SU-DHL-6 (cell line): ENCODE results near the gene MXD3.

Experiments used
- H2AFZ ChIP-seq: fragments of 200-600 bp; sonication (generic); 2 replicates; pipeline ENCODE4 v1.6.1; 2014; ENCODE audit warnings: low read depth, mild to moderate bottlenecking, moderate library complexity, mixed read lengths, antibody characterized with exemption, low read length; ENCODE audit not compliant: severe bottlenecking
- H3F3A ChIP-seq: fragments of 200-600 bp; shearing (Covaris generic); 2 replicates; pipeline ENCODE4 v1.6.0; 2016; ENCODE audit warnings: antibody characterized with exemption, mild to moderate bottlenecking; ENCODE audit not compliant: insufficient read depth
- H3K27ac ChIP-seq: fragments of 200-600 bp; sonication (generic); 2 replicates; pipeline ENCODE4 v1.5.1; 2016; ENCODE audit warnings: low read depth, mild to moderate bottlenecking, low read length, moderate library complexity, mixed read lengths
- H3K27me3 ChIP-seq: fragments of 200-600 bp; sonication (generic), shearing (Covaris generic); 2 replicates; pipeline ENCODE4 v1.6.0; 2014; ENCODE audit warnings: mild to moderate bottlenecking, low read length
- H3K36me3 ChIP-seq: fragments of 200-600 bp; sonication (generic); 2 replicates; pipeline ENCODE4 v1.6.1; 2014; ENCODE audit warnings: mild to moderate bottlenecking, low read length, mixed read lengths
- H3K4me2 ChIP-seq: fragments of 300-600, 200-600 bp; shearing (Covaris generic), sonication (generic); 2 replicates; pipeline ENCODE4 v1.6.0; 2014; ENCODE audit warnings: low read length, low read depth, mild to moderate bottlenecking; ENCODE audit not compliant: poor library complexity, severe bottlenecking
- H3K4me3 ChIP-seq: fragments of 200-600 bp; sonication (generic); 2 replicates; pipeline ENCODE4 v1.5.1; 2014; ENCODE audit warnings: antibody characterized with exemption, low read length, mild to moderate bottlenecking, mixed read lengths; ENCODE audit not compliant: insufficient read depth, poor library complexity, severe bottlenecking
- H3K79me2 ChIP-seq: fragments of 200-600 bp; sonication (generic); 2 replicates; pipeline ENCODE4 v1.6.1; 2014; ENCODE audit warnings: mild to moderate bottlenecking, low read length, moderate library complexity; ENCODE audit not compliant: insufficient read depth
- H3K9ac ChIP-seq: fragments of 200-600 bp; sonication (generic); 2 replicates; pipeline ENCODE4 v1.7.0; 2014; ENCODE audit warnings: mild to moderate bottlenecking, low read length
- H3K9me2 ChIP-seq: fragments of 200-600 bp; sonication (generic); replicated peaks from 2 replicates; pipeline ENCODE4 v1.6.1; 2014; ENCODE audit warnings: low read length; ENCODE audit not compliant: insufficient read depth
- H3K9me3 ChIP-seq: fragments of 200-600 bp; sonication (generic); 2 replicates; pipeline ENCODE4 v1.6.1; 2014; ENCODE audit warnings: low read length, mixed read lengths; ENCODE audit not compliant: insufficient read depth
- H4K20me1 ChIP-seq: fragments of 200-600 bp; sonication (generic); 2 replicates; pipeline ENCODE4 v1.6.1; 2014; ENCODE audit warnings: low read depth, mild to moderate bottlenecking, antibody characterized with exemption, low read length, moderate library complexity, mixed read lengths
- CTCF ChIP-seq: fragments of 200-600 bp; sonication (generic); IDR thresholded peaks from one replicate; pipeline ENCODE4 v1.5.1; 2017; ENCODE audit warnings: antibody characterized with exemption, mild to moderate bottlenecking, low read length, moderate library complexity; ENCODE audit not compliant: insufficient read depth, poor library complexity, severe bottlenecking
- EZH2phosphoT487 ChIP-seq: fragments of 200-600 bp; sonication (generic), shearing (Covaris generic); conservative IDR thresholded peaks from 2 replicates; pipeline ENCODE4 v1.6.1; 2018; ENCODE audit warnings: mild to moderate bottlenecking, antibody characterized with exemption, low read length, moderate library complexity, mixed read lengths

MXD3 gene

DNA sequence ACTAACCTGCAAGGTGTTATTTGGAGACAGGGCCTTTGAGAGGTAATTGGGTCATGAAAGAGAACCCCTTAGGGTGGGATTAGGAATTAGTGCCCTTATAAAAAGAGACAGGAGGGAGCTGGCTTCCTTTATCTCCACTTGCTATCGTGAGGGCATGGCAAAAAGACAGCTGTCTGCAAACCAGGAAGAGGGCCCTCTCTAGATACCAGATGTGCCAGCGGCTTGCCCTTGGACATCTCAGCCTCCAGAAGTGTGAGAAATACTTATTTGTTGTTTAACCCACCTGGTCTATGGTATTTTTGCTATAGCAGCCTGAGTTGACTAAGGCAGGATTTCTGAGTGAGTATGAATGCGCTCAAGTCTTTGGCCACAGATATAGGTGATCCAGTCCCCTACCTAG lies 45.0 kb upstream of the MXD3 start:
- TF ChIP-seq CTCF, result no peak
- TF ChIP-seq EZH2phosphoT487, result no peak
- Histone ChIP-seq H3K4me3 (no peak overlapping the region), H3K9ac (0 out of 2 replicates have a peak overlapping the region, but pooled peaks have one; percentile 66), H3K79me2 (no peaks in the 10 kb centered on the region), H3K9me2 (no peaks in the 10 kb centered on the region), H3K27me3 (no peaks in the 10 kb centered on the region), H3K4me2 (peak overlapping the region; percentile 89), H3K27ac (no peak overlapping the region), H4K20me1 (no peaks in the 10 kb centered on the region), H3F3A (peaks cover 10% of the 10 kb centered on the region), H3K36me3 (no peaks in the 10 kb centered on the region), H3K9me3 (no peaks in the 10 kb centered on the region), H2AFZ (no peak overlapping the region)

DNA sequence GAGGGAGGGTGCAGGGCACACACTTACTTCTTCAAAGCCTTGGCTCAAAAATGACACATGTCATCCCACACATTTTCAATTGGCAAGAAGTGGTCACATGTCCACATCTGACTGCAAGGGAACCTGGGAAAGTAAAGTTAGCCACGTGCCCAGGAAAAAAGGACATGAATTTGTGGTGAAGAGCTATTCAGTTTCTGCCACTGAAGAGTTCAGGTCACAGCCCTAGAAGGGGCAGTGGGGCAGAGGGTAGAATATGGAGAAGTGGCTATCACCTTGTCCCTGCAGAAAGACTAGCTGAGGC lies 44.1 kb upstream of the MXD3 start:
- no peak overlapping the region for H3K4me2 ChIP-seq
- TF ChIP-seq CTCF, result no peak
- no peak for TF ChIP-seq EZH2phosphoT487
- H4K20me1 ChIP-seq, result no peaks in the 10 kb centered on the region; the same call in 1 of the 2 replicates
- H3K9ac ChIP-seq, result no peak overlapping the region
- no peaks in the 10 kb centered on the region for H3K9me2 ChIP-seq
- no peaks in the 10 kb centered on the region for H3K9me3 ChIP-seq
- H3F3A ChIP-seq, result peaks cover 7% of the 10 kb centered on the region
- peaks cover 5% of the 10 kb centered on the region for H3K79me2 ChIP-seq
- H2AFZ ChIP-seq, result no peak overlapping the region
- no peak overlapping the region for H3K4me3 ChIP-seq
- H3K27ac ChIP-seq, result no peak overlapping the region
- no peaks in the 10 kb centered on the region for H3K27me3 ChIP-seq
- H3K36me3 ChIP-seq, result no peaks in the 10 kb centered on the region

DNA sequence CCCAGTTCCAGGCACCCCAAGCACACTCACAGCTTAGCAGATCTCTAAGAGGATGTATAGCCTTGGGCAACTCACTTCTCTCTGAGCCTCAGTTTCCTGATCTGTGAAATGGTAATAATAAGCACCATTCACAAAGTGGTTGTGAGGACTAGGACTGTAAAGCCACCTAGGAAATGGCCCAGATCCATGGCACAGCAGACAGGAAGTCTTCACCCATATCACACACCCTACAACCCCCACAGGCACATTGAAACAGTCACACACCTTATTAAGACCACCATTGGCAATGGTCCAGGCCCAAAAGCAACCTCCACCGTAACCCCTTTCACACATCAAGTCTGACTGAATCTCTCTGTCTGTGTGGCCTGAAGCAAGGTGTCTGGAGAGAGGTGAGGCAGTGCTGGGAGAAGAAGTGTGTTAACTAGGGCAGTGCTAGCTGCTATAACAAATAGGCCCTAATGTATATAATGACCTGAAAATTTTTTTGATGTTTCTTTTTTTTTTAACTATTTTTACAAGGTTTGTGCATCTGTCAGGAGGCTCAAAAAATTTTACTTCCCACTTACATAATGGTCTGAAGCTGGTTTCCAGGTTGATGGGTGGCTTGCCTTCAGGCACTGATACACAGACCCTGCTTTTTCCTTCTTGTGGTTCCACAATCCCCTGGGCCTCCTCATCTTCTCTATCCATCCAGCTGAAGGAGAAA lies 43.6 kb upstream of the MXD3 start:
- no peaks in the 10 kb centered on the region for H3K9me2 ChIP-seq
- TF ChIP-seq CTCF (no peak), EZH2phosphoT487 (no peak)
- H3K9me3 ChIP-seq, result no peaks in the 10 kb centered on the region
- no peak overlapping the region for H2AFZ ChIP-seq
- no peaks in the 10 kb centered on the region for H3K36me3 ChIP-seq
- H3K27me3 ChIP-seq, result no peaks in the 10 kb centered on the region
- H3K27ac ChIP-seq, result no peak overlapping the region
- H3K79me2 ChIP-seq, result peaks cover 10% of the 10 kb centered on the region
- peaks cover 7% of the 10 kb centered on the region for H3F3A ChIP-seq
- H3K9ac ChIP-seq, result no peak overlapping the region
- no peak overlapping the region for H3K4me2 ChIP-seq
- H3K4me3 ChIP-seq, result no peak overlapping the region
- no peaks in the 10 kb centered on the region; the same call in 1 of the 2 replicates for H4K20me1 ChIP-seq
